ELF-1 (cell line): ENCODE measurements around the gene DAPK2.

ENCODE experiments used
- DNase-seq: peaks from one replicate; pipeline ENCODE4 v3.0.0-alpha.2; 2016; ENCODE audit warnings: low read depth, low spot score

DAPK2 gene

GRCh38 chr15:63943829-63944680, 102.2 kb downstream of the DAPK2 start:
- no peak for DNase-seq

GRCh38 chr15:63942486-63943365, 103.6 kb downstream of the DAPK2 start:
- no peak for DNase-seq

GRCh38 chr15:63941698-63942465, 104.4 kb downstream of the DAPK2 start:
- DNase-seq, result no peak

GRCh38 chr15:63940966-63941620, 105.2 kb downstream of the DAPK2 start:
- DNase-seq, result no peak

GRCh38 chr15:63939531-63940130, 106.7 kb downstream of the DAPK2 start:
- peak; percentile 29 for DNase-seq

GRCh38 chr15:63938486-63939061, 107.7 kb downstream of the DAPK2 start:
- no peak for DNase-seq

GRCh38 chr15:63933522-63933921, 112.8 kb downstream of the DAPK2 start:
- DNase-seq, result no peak

GRCh38 chr15:63931556-63931955, 114.7 kb downstream of the DAPK2 start:
- no peak for DNase-seq

- DNase-seq, result no peak
Observed at GRCh38 chr15:63930034-63930433, 116.3 kb downstream of the DAPK2 start.

GRCh38 chr15:63928185-63928842, 118.0 kb downstream of the DAPK2 start:
- no peak for DNase-seq

- DNase-seq, result no peak
Observed at GRCh38 chr15:63923993-63924950, 122.0 kb downstream of the DAPK2 start.

- no peak for DNase-seq
Observed at GRCh38 chr15:63922916-63923315, 123.4 kb downstream of the DAPK2 start.

- DNase-seq, result no peak
Observed at GRCh38 chr15:63922261-63922904, 123.9 kb downstream of the DAPK2 start.

GRCh38 chr15:63920504-63921175, 125.6 kb downstream of the DAPK2 start:
- no peak for DNase-seq

- DNase-seq, result no peak
Observed at GRCh38 chr15:63918901-63919348, 127.4 kb downstream of the DAPK2 start.

- DNase-seq, result no peak
Observed at GRCh38 chr15:63918317-63918672, 128.0 kb downstream of the DAPK2 start.

- no peak for DNase-seq
Observed at GRCh38 chr15:63917588-63918316, 128.5 kb downstream of the DAPK2 start.
